Dermis lymphatic vessel endothelial cell (primary cell): ENCODE data around the gene ZNF808. TPM values are rescaled to one million over a fixed set of nuclear protein-coding genes. Genes with fewer than 3 reads are reported as not detected.

Experiments used
- total RNA-seq: library from RNA; depleted of rRNA; stranded (reverse); fragments of >200 nt; gene quantifications from 2 replicates; pipeline ENCODE4 v1.2.1, GENCODE V29; 2014

Gene ZNF808
- 10.3 and 15.8 TPM in 2 replicates for total RNA-seq

GRCh38 chr19:52527134-52527955, at the start of gene ZNF808:
TSS of gene ZNF808 (plus strand) at chr19:52527668. CDS start at chr19:52543285, 15,617 bp downstream.

GRCh38 chr19:52570000-52570861, 42.8 kb downstream of the ZNF808 start, which contains the start of gene ZNF701:
TSS of gene ZNF701 (plus strand) at chr19:52570287. CDS start at chr19:52574148, 3,861 bp downstream.

Other genes with a start within 250 kb of the ZNF808 start
- gene ZNF480, start 230.5 kb upstream of the ZNF808 start, total RNA-seq = 3.9 and 7.1 TPM in 2 replicates
- gene ZNF610, start 191.4 kb upstream of the ZNF808 start, total RNA-seq = 1.2 and 2.0 TPM in 2 replicates
- gene ZNF880, start 157.7 kb upstream of the ZNF808 start, total RNA-seq = 20.6 and 25.8 TPM in 2 replicates
- 8.3 and 14.4 TPM in 2 replicates for gene ZNF528, start 129.8 kb upstream of the ZNF808 start, total RNA-seq
- not detected in 2 replicates for gene ZNF534, start 98.5 kb upstream of the ZNF808 start, total RNA-seq
- 0.54 and 1.1 TPM in 2 replicates for gene ZNF578, start 74.1 kb upstream of the ZNF808 start, total RNA-seq
- gene ZNF701, start 42.6 kb downstream of the ZNF808 start, total RNA-seq = 12.0 and 16.2 TPM in 2 replicates
- gene ZNF83, start 110.7 kb downstream of the ZNF808 start, total RNA-seq = 27.1 and 36.1 TPM in 2 replicates
- 5.4 and 8.4 TPM in 2 replicates for gene ZNF611, start 207.4 kb downstream of the ZNF808 start, total RNA-seq